ENCODE results near the gene PYGB.

The PYGB gene

GRCh38 chr20:25217161-25218108, 30.4 kb upstream of the PYGB start:
- in situ Hi-C loops (cut with HindIII; ENCODE audit: low pct_ligation_motif_present, low sequenced_read_pairs): no loop called here
- no peak for TF ChIP-seq CTCF (IDR thresholded peaks at IDR 0.05; ENCODE audit: low read depth, low read length, missing control alignments)
- Histone ChIP-seq H3K4me3 (ENCODE audit: low read depth, low read length) (no peak overlapping the region), H3K36me3 (replicated peaks) (peaks cover 45% of the 10 kb centered on the region), H3K27ac (no peak overlapping the region), H3K27me3 (replicated peaks) (no peaks in the 10 kb centered on the region)
- DNase-seq: no peak

- Histone ChIP-seq H3K4me3 (ENCODE audit: low read depth, low read length) (no peak overlapping the region), H3K36me3 (replicated peaks) (peaks cover 43% of the 10 kb centered on the region), H3K27me3 (replicated peaks) (no peaks in the 10 kb centered on the region), H3K27ac (no peak overlapping the region)
- TF ChIP-seq CTCF (IDR thresholded peaks at IDR 0.05; ENCODE audit: low read depth, low read length, missing control alignments): no peak
- in situ Hi-C loops (cut with HindIII; ENCODE audit: low pct_ligation_motif_present, low sequenced_read_pairs): no loop called here
- no peak for DNase-seq
These were observed 29.8 kb upstream of the PYGB start for GRCh38 chr20:25218109-25218486.

- in situ Hi-C loops (cut with HindIII; ENCODE audit: low pct_ligation_motif_present, low sequenced_read_pairs): no loop called here
- no peak for DNase-seq
- no peak for TF ChIP-seq CTCF (IDR thresholded peaks at IDR 0.05; ENCODE audit: low read depth, low read length, missing control alignments)
- H3K27me3 ChIP-seq (replicated peaks): no peaks in the 10 kb centered on the region
- H3K4me3 ChIP-seq (ENCODE audit: low read depth, low read length): no peak overlapping the region
- no peak overlapping the region for H3K27ac ChIP-seq
- H3K36me3 ChIP-seq (replicated peaks): peaks cover 39% of the 10 kb centered on the region
These were observed 29.4 kb upstream of the PYGB start for GRCh38 chr20:25218492-25218891.

- no peak for DNase-seq
- H3K27ac ChIP-seq: no peak overlapping the region
- no peak overlapping the region for H3K4me3 ChIP-seq (ENCODE audit: low read depth, low read length)
- no peak for TF ChIP-seq CTCF (IDR thresholded peaks at IDR 0.05; ENCODE audit: low read depth, low read length, missing control alignments)
- no peaks in the 10 kb centered on the region for H3K27me3 ChIP-seq (replicated peaks)
- peaks cover 32% of the 10 kb centered on the region for H3K36me3 ChIP-seq (replicated peaks)
- in situ Hi-C loops (cut with HindIII; ENCODE audit: low pct_ligation_motif_present, low sequenced_read_pairs): no loop called here
These were observed 28.5 kb upstream of the PYGB start for GRCh38 chr20:25219365-25219764.

GRCh38 chr20:25220021-25220730, 27.7 kb upstream of the PYGB start:
- no peak overlapping the region for H3K27ac ChIP-seq
- in situ Hi-C loops (cut with HindIII; ENCODE audit: low pct_ligation_motif_present, low sequenced_read_pairs): no loop called here
- H3K36me3 ChIP-seq (replicated peaks): peaks cover 24% of the 10 kb centered on the region
- DNase-seq: no peak
- TF ChIP-seq CTCF (IDR thresholded peaks at IDR 0.05; ENCODE audit: low read depth, low read length, missing control alignments): peak; percentile 64
- H3K27me3 ChIP-seq (replicated peaks): no peaks in the 10 kb centered on the region
- no peak overlapping the region for H3K4me3 ChIP-seq (ENCODE audit: low read depth, low read length)

All from brain microvascular endothelial cell (primary cell).